Adrenal gland (tissue), 12 donors: ENCODE results near the gene NDUFS2. TPM values are rescaled to one million over a fixed set of nuclear protein-coding genes. Genes with fewer than 3 reads are reported as not detected.

Experiments used
- DNase-seq, 7 donors: peaks; one replicate each; pipeline ENCODE4 v3.0.0-alpha.2; 2019 to 2020
- H3K27ac ChIP-seq, 5 donors: fragments of 200-600 bp; sonication (generic) in 4 of 5; 1 replicate in 3 of 5; 2 replicates in 2 of 5; pipeline versions ENCODE4 v1.5.1 to v1.8.0; 2016 to 2020; ENCODE audit warnings: mild to moderate bottlenecking in 1 of 5
- H3K27me3 ChIP-seq: fragments of 200-600 bp; 2 replicates; pipeline ENCODE4 v1.8.0; 2021
- H3K36me3 ChIP-seq, 2 donors: fragments of 200-600 bp; replicated peaks in 1 of 2; 1 replicate in 1 of 2; 2 replicates in 1 of 2; pipeline versions ENCODE4 v1.5.1 to v1.8.0; 2018 to 2022
- H3K4me1 ChIP-seq, 2 donors: fragments of 200-600 bp; replicated peaks in 1 of 2; 1 replicate in 1 of 2; 2 replicates in 1 of 2; pipeline versions ENCODE4 v1.5.1 to v1.8.0; 2018 to 2021
- H3K4me3 ChIP-seq, 4 donors: fragments of 200-600 bp; sonication (generic) in 3 of 4; one replicate each; pipeline ENCODE4 v1.5.1; 2016 to 2018
- H3K9me3 ChIP-seq, 3 donors: fragments of 200-600 bp; sonication (generic) in 1 of 3; replicated peaks in 1 of 3; 1 replicate in 2 of 3; 2 replicates in 1 of 3; pipeline versions ENCODE4 v1.5.1 to v1.8.0; 2016 to 2021
- CTCF ChIP-seq, 6 experiments: fragments of 450-650 bp in 4 of 6; fragments of 200-600 bp in 2 of 6; sonication (generic) in 1 of 6; IDR thresholded peaks; 1 replicate in 5 of 6; 2 replicates in 1 of 6; pipeline versions ENCODE4 v1.5.1 to v1.8.0; 2016 to 2021; ENCODE audit warnings: antibody characterized with exemption in 6 of 6, mild to moderate bottlenecking in 2 of 6, moderate library complexity in 1 of 6
- POLR2A ChIP-seq, 2 donors: fragments of 450-650 bp; IDR thresholded peaks; one replicate each; pipeline ENCODE4 v1.6.1; 2017; ENCODE audit warnings: antibody characterized with exemption in 2 of 2, mild to moderate bottlenecking in 2 of 2, moderate library complexity in 1 of 2
- WGBS, 4 donors: extraction: QIAGEN DNeasy Blood & Tissue Kit in 2 of 4; methylation state at CpG; one replicate each; pipeline versions ENCODE4 v1.1.5 to v1.1.7; 2013 to 2017; 5-methylcytosine and 5-hydroxymethylcytosine counted together
- intact Hi-C, 2 donors: fragments of 100-400 bp; cut with DNase I; formaldehyde crosslinking; loops; one replicate each; pipeline versions ENCODE4 v1.14.1 to v1.15.0; 2022 to 2023
- polyA plus RNA-seq, 3 donors: library from polyadenylated mRNA; stranded (reverse); fragments of 200-250 nt in 2 of 3; fragments of 350-450 nt in 1 of 3; fragmentation: Illumina TruSeq in 1 of 3; extraction: RNeasy Lipid Tissue Mini Kit (QIAGEN cat#74804) in 1 of 3; gene quantifications; one replicate each; pipeline ENCODE4 v1.2.3, GENCODE V29; 2013 to 2014
- total RNA-seq, 9 donors: library from RNA; depleted of rRNA in 4 of 9; stranded (reverse); fragments of >200 nt in 4 of 9; fragments of 120-200 nt in 1 of 9; fragmentation: NEBNext Ultra II Directional in 1 of 9; extraction: Animal tissue kit (Norgen Biotek cat#: 25700) in 1 of 9; gene quantifications; one replicate each; pipeline versions ENCODE4 v1.1.0 to v1.2.4, GENCODE V29; 2013 to 2023
- donor health status: healthy with polysubstance abuse.
- donor health status: Bipolar disorder and iron deficiency.
- donor health status: DM: yes; HTN: yes; CAD: no.
- donor health status: DM: no; HTN: no; CAD: no.
- donor health status: DM: no; HTN: no; CAD: no.
- donor health status: DM: yes; HTN: yes; CAD: no.

The NDUFS2 gene
- total and polyA plus RNA-seq, 12 donors, result 78.3 to 305 (median 167) TPM

- Histone ChIP-seq H3K4me3 (no peak overlapping the region), H3K9me3 (no peaks in the 10 kb centered on the region), H3K27ac (peak overlapping the region in 3 of 5 donors; percentile 28 to 84 (median 62)), H3K4me1 (peaks cover 0 to 14% of the 10 kb centered on the region in 2 donors), H3K27me3 (no peaks in the 10 kb centered on the region), H3K36me3 (peaks cover 0 to 57% of the 10 kb centered on the region in 2 donors)
- no peak for DNase-seq
- no peak for TF ChIP-seq CTCF (IDR thresholded peaks at IDR 0.05)
- TF ChIP-seq POLR2A (IDR thresholded peaks at IDR 0.05), result no peak
- intact Hi-C loops, result no loop called here
- WGBS, 4 donors, result 76 to 84% (median 82%) methylated on average over 9 of the region's 9 CpGs
Measured at GRCh38 chr1:161214369-161214768, 12.2 kb downstream of the NDUFS2 start.

GRCh38 chr1:161215076-161215475 lies 12.9 kb downstream of the NDUFS2 start, which contains the start of gene FCER1G:
Gene FCER1G, plus strand, starts transcription at chr1:161215295. Its CDS starts 27 bp downstream, at chr1:161215322.
- DNase-seq, result peak in 4 of 7 donors; percentile 47 to 74 (median 55)
- H3K27me3 ChIP-seq, result no peaks in the 10 kb centered on the region
- H3K4me1 ChIP-seq, result peaks cover 0 to 10% of the 10 kb centered on the region in 2 donors
- peak within 1 kb of the TSS in 4 of 5 donors; percentile 28 to 85 (median 58) for H3K27ac ChIP-seq
- intact Hi-C loops, result no loop called here
- WGBS, 4 donors, result 72 to 84% (median 81%) methylated on average over 9 to 10 of the region's 10 CpGs
- H3K4me3 ChIP-seq, result peak within 1 kb of the TSS in 1 of 4 donors; percentile 29
- H3K9me3 ChIP-seq, result no peaks in the 10 kb centered on the region
- TF ChIP-seq CTCF (IDR thresholded peaks at IDR 0.05), result no peak
- peak; percentile 30 to 49 for TF ChIP-seq POLR2A (IDR thresholded peaks at IDR 0.05)
- peaks cover 0 to 50% of the 10 kb centered on the region in 2 donors for H3K36me3 ChIP-seq

GRCh38 chr1:161216945-161217712 lies 15.0 kb downstream of the NDUFS2 start:
- TF ChIP-seq CTCF (IDR thresholded peaks at IDR 0.05) (no peak), POLR2A (IDR thresholded peaks at IDR 0.05) (no peak)
- intact Hi-C loops, result no loop called here
- peak overlapping the region in 1 of 4 donors; percentile 29 for H3K4me3 ChIP-seq
- peak in 3 of 7 donors; percentile 18 to 40 (median 21) for DNase-seq
- H3K27ac ChIP-seq, result peak overlapping the region; percentile 36 to 88 (median 63)
- H3K27me3 ChIP-seq, result no peaks in the 10 kb centered on the region
- 18 to 41% (median 35%) methylated on average over 7 of the region's 7 CpGs for WGBS, 4 donors
- peaks cover 0 to 8% of the 10 kb centered on the region in 2 donors for H3K4me1 ChIP-seq
- H3K36me3 ChIP-seq, result peaks cover 0 to 29% of the 10 kb centered on the region in 2 donors
- H3K9me3 ChIP-seq, result no peaks in the 10 kb centered on the region

GRCh38 chr1:161217831-161218230 lies 15.7 kb downstream of the NDUFS2 start:
- peaks cover 0 to 22% of the 10 kb centered on the region in 2 donors for H3K36me3 ChIP-seq
- peak overlapping the region in 4 of 5 donors; percentile 27 to 88 (median 53) for H3K27ac ChIP-seq
- TF ChIP-seq POLR2A (IDR thresholded peaks at IDR 0.05), result no peak
- no peak for TF ChIP-seq CTCF (IDR thresholded peaks at IDR 0.05)
- WGBS, 4 donors, result 58 to 80% (median 73%) methylated on average over 6 of the region's 6 CpGs
- intact Hi-C loops, result no loop called here
- no peaks in the 10 kb centered on the region for H3K9me3 ChIP-seq
- peak in 1 of 7 donors; percentile 7 for DNase-seq
- H3K4me1 ChIP-seq, result peaks cover 0 to 8% of the 10 kb centered on the region in 2 donors
- no peaks in the 10 kb centered on the region for H3K27me3 ChIP-seq
- H3K4me3 ChIP-seq, result peak overlapping the region in 1 of 4 donors; percentile 15
